AG04449 (cell line): ENCODE measurements around the gene NOD2.

Experiments
- CTCF ChIA-PET: fragments of 350-600 bp; formaldehyde crosslinking; extraction: SDS; loops from one replicate; lab custom pipeline; 2021; ENCODE audit warnings: antibody characterized with exemption; lab: Yijun Ruan, JAX
- POLR2A ChIA-PET: fragments of 400-600, 350-600 bp; formaldehyde crosslinking; extraction: SDS; loops from one replicate; lab custom pipeline; 2020; ENCODE audit warnings: antibody characterized with exemption, inconsistent platforms; lab: Yijun Ruan, JAX
- DNase-seq: peaks from one replicate; pipeline ENCODE4 v3.0.0-alpha.2; 2010; ENCODE audit warnings: low read depth, low spot score
- H3K4me3 ChIP-seq: 2 replicates; pipeline ENCODE4 v1.5.1; 2011; ENCODE audit warnings: low read depth, mild to moderate bottlenecking, control low read depth, low read length
- TF ChIP-seq, protein P1 (sequence below): IDR thresholded peaks from one replicate; pipeline ENCODE4 v1.5.1; 2011; ENCODE audit warnings: mild to moderate bottlenecking, moderate library complexity, low read length, control low read depth, inconsistent platforms; ENCODE audit not compliant: insufficient read depth; ENCODE audit errors: missing control alignments

Gene NOD2

DNA sequence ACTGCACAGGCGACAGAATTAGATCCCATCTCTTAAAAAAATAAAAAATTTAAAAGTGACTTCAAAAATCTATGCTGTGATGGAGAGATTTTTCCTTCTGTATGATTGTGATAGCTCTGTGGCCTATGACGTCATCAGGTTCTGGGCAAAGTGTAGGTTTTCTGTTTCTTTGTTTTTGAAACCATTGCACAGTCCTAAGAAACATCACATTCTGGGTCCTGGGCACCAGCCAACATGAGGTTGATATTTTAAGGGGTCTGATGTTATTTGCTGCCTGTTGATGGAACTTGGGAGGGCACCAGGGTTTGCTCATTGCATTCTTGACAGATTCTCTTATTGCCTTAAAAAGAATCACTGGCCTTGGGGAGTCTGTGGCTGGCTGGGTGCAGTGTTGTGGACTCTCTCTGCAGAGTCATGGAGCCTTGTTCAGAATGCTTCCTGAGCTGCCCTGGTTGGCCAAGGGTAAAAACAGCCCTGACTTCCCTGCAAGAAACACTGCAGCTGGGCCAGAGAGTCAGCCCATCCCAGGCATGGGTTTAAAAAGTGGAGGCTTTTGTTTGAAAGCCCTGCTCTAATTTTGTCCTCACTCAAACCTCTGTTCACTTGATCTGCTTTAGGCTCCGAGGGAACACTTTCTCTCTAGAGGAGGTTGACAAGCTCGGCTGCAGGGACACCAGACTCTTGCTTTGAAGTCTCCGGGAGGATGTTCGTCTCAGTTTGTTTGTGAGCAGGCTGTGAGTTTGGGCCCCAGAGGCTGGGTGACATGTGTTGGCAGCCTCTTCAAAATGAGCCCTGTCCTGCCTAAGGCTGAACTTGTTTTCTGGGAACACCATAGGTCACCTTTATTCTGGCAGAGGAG, 38.0 kb downstream of the NOD2 start:
- ChIA-PET POLR2A (no interaction called here), CTCF (interaction anchor here (1.0 to 1.1 kb wide), 2 partner anchors 11 to 74 kb away, joined by 3 to 4 read pairs; no protein-coding TSS in a partner anchor)
- H3K4me3 ChIP-seq, result no peak overlapping the region
- no peak for DNase-seq
- TF ChIP-seq, protein P1, sequence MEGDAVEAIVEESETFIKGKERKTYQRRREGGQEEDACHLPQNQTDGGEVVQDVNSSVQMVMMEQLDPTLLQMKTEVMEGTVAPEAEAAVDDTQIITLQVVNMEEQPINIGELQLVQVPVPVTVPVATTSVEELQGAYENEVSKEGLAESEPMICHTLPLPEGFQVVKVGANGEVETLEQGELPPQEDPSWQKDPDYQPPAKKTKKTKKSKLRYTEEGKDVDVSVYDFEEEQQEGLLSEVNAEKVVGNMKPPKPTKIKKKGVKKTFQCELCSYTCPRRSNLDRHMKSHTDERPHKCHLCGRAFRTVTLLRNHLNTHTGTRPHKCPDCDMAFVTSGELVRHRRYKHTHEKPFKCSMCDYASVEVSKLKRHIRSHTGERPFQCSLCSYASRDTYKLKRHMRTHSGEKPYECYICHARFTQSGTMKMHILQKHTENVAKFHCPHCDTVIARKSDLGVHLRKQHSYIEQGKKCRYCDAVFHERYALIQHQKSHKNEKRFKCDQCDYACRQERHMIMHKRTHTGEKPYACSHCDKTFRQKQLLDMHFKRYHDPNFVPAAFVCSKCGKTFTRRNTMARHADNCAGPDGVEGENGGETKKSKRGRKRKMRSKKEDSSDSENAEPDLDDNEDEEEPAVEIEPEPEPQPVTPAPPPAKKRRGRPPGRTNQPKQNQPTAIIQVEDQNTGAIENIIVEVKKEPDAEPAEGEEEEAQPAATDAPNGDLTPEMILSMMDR, result no peak

DNA sequence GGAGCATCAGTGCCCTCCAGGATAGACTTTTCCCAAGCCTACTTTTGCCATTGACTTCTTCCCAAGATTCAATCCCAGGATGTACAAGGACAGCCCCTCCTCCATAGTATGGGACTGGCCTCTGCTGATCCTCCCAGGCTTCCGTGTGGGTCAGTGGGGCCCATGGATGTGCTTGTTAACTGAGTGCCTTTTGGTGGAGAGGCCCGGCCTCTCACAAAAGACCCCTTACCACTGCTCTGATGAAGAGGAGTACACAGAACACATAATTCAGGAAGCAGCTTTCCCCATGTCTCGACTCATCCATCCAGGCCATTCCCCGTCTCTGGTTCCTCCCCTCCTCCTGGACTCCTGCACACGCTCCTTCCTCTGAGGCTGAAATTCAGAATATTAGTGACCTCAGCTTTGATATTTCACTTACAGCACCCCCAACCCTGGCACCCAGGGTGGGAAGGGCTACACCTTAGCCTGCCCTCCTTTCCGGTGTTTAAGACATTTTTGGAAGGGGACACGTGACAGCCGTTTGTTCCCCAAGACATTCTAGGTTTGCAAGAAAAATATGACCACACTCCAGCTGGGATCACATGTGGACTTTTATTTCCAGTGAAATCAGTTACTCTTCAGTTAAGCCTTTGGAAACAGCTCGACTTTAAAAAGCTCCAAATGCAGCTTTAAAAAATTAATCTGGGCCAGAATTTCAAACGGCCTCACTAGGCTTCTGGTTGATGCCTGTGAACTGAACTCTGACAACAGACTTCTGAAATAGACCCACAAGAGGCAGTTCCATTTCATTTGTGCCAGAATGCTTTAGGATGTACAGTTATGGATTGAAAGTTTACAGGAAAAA, 38.8 kb downstream of the NOD2 start:
- POLR2A ChIA-PET, result no interaction called here
- H3K4me3 ChIP-seq, result no peak overlapping the region
- CTCF ChIA-PET, result interaction anchor here (1.1 kb wide), 1 partner anchor 12 kb away, joined by 4 read pairs; no protein-coding TSS in a partner anchor
- TF ChIP-seq, protein P1, result no peak
- no peak for DNase-seq

DNA sequence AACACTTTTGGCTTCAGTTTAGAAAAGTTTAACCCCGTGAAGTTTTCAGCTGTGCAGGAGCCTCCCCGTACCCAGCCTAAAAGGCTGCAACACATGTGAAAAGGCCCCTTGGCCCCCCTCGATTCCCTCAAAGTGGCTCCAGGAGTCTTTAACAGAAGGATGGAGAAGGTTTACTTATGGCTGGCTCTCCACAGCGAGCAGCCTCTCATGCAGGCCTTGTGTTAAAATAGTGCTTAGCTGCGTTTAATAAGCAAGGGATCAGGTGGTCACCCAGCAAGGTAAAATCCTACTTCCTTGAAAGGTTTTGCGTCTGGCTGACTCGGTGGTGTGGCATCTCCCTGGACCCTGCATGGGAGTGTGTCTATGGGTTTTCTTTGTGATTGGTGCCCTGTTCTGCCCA, 40.1 kb downstream of the NOD2 start:
- CTCF ChIA-PET, result interaction anchor here (0.9 kb wide), 1 partner anchor 73 kb away, joined by 3 read pairs; no protein-coding TSS in a partner anchor
- TF ChIP-seq, protein P1, result no peak
- no peak overlapping the region for H3K4me3 ChIP-seq
- DNase-seq, result no peak
- POLR2A ChIA-PET, result no interaction called here

DNA sequence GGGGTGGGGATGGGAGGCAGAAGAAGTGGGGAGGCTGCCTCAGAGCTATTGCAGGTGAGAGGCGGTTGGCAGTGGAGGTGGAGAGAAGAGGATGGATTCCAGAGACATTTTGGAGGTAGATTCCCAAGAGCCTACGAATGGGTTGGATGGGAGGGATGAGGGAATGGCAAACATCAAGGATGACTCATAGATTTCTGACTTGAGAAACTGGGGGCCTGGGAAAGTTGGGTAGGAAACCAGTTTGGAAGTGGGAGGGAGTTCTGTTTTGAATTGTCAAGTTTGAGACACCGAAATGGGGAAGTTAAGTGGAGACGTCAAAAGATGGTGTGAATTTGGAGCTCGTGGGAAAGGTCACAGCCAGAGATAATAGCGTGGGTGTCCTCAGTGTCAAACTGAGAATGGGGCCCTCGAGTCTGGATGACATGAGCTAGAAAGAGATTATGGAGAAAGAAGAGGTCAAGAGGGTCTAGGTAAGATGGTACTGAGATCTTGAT, 42.3 kb downstream of the NOD2 start:
- ChIA-PET CTCF (no interaction called here), POLR2A (no interaction called here)
- no peak overlapping the region for H3K4me3 ChIP-seq
- TF ChIP-seq, protein P1, result no peak
- DNase-seq, result no peak

DNA sequence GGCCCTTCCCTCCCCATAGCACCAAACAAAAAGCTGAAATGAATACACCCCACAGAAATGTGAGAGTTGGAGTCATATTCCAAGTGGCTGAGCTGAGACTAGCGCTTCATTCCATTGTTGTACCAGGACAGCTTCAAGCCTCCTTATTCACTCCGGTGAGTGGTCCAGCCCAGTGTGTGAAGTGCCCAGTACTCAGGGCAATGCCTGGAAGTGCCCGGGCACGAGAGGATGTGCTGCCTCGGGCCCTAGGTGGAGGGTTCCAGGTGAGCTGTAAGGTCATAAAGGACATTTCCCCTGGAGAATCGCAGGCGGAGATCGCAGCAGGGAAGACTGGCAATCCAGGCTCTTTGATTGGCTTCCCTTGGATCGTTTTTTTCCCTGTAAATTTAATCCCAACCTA, 43.0 kb downstream of the NOD2 start:
- ChIA-PET POLR2A (no interaction called here), CTCF (no interaction called here)
- no peak overlapping the region for H3K4me3 ChIP-seq

More for the DNA sequence above, 43.0 kb downstream of the NOD2 start:
- TF ChIP-seq, protein P1, result no peak
- no peak for DNase-seq
